GM08714 (cell line): ENCODE results near the gene TMC1.
"Not testable (repeated sequence)": the region's sequence is repeated elsewhere in the genome, so short reads cannot be mapped to it uniquely, and the experiment has no call there.

Source experiments
- H3K4me3 ChIP-seq: fragments of 200-500 bp; sonication (Bioruptor generic); 2 replicates; pipeline ENCODE4 v1.5.1; 2014; ENCODE audit warnings: mild to moderate bottlenecking, low read length, inconsistent platforms
- ZNF274 ChIP-seq: IDR thresholded peaks from 2 replicates; pipeline ENCODE4 v1.6.1; 2012; ENCODE audit warnings: mild to moderate bottlenecking, low read depth, low read length

TMC1 gene

DNA sequence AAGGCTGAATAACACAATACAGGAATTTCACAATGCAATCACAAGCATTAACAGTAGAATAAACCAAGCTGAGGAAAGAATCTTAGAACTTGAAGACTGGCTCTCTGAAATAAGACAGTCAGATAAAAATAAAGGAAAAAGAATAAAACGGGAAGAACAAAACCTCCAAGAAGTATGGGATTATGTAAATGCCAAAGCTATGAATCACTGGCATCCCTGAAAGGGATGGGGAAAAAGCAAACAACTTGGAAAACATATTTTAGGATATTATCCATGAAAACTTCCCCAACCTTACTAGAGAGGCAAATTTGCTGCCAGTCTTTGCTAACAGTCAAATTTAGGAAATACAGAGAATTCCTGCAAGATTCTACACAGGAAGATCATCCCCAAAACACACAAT lies 273.5 kb downstream of the TMC1 start:
- no peak overlapping the region for H3K4me3 ChIP-seq
- no peak for TF ChIP-seq ZNF274

DNA sequence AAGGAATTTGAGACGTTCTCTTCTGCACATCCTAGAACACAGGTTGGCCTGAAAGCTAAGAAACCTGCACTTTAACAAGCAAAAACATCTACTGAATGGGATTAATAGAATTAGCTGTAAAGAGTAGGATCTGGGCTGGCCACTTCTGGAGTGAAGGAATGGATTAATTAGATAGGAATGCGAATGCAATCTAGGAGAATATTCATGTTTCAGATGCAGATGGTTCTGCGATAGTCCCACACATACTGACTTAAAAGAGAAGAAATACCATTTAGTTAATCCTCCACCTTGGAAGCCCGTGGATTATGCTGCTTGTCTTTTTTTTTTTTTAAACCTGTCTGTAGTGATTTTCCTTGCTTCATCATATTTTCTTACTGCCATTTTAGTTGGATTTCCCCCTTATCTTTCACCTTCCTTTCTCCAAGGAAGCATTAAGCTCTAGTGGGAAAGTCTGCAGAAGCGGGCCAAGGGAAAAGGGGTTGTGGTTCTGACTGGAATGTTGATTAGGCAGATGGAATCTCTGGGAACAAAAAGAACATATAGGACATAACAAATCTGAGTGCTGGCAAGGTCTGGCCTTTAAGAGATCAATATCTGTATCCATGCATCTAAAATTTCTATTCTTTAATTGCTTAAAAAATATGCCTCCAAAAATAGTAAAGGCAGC lies 279.1 kb downstream of the TMC1 start:
- no peak for TF ChIP-seq ZNF274
- H3K4me3 ChIP-seq, result no peak overlapping the region

DNA sequence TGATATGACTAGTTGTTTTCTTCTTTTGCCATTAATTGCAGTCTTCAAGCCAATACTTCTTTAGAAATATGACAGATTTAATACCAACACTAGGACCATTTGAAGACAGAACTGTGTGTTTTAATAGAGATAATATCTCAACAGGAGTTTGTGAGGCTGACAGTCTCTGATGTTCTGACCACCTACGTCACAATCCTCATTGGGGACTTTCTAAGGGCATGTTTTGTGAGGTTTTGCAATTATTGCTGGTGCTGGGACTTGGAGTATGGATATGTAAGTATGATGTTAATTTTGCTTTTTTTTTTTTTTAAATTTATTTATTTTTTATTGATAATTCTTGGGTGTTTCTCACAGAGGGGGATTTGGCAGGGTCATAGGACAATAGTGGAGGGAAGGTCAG lies 283.8 kb downstream of the TMC1 start:
- no peak for TF ChIP-seq ZNF274
- H3K4me3 ChIP-seq, result no peak overlapping the region

DNA sequence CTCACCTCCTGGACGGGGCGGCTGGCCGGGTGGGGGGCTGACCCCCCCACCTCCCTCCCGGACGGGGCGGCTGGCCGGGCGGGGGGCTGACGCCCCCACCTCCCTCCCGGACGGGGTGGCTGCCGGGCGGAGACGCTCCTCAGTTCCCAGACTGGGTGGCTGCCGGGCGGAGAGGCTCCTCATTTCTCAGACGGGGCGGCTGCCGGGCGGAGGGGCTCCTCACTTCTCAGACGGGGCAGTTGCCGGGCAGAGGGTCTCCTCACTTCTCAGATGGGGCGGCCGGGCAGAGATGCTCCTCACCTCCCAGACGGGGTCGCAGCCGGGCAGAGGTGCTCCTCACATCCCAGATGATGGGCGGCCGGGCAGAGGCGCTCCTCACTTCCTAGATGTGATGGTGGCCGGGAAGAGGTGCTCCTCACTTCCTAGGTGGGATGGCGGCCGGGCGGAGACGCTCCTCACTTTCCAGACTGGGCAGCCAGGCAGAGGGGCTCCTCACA lies 285.0 kb downstream of the TMC1 start:
- not testable (repeated sequence) for H3K4me3 ChIP-seq

DNA sequence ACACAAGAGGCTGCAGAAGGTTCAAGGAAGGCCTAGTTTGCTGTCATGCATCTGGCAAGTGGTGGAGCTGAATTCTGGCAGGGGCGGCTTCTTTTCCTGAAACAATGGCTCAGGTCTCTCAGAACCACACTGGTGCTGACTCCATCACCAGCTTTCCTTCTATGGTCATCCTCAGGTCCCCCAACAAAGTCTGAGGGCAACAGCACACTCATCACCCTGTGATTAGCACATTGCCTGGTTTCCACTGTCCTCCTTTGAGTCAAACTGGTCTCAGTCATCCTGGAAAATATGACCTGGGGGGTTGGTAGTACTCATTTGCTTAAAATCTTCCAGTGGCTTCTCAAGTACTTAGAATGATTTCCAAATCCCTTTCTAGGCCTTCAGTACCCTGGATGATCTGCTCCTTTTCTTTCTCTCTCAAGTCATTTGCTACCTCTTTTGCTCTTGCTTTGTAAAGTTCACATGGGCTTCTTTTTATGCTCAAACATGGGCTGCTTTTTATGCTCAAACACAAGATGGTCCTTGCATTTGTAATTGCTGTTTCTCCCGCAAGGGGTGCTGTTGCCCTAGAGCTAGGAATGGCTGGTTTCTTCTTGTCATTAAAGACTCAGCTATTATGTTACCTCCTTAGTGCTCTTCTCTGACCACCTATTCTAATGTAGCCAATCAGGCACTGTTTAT lies 286.5 kb downstream of the TMC1 start:
- H3K4me3 ChIP-seq, result no peak overlapping the region
- TF ChIP-seq ZNF274, result no peak

DNA sequence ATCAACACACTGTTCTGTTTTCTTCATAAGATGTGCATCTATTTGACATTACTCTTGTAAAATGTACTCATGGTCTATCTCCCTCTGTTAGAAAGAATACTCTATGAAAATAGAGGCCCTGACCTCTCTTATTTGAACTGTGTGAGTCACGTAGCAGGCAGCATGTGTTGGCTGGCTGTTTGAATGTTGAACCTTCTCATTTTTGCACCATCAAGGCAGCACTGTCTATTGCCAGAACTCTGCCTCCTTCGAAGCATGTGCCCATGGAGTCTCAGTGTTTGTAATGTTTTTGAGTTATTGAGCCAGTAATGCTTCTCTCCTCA lies 287.0 kb downstream of the TMC1 start:
- no peak overlapping the region for H3K4me3 ChIP-seq
- TF ChIP-seq ZNF274, result no peak

DNA sequence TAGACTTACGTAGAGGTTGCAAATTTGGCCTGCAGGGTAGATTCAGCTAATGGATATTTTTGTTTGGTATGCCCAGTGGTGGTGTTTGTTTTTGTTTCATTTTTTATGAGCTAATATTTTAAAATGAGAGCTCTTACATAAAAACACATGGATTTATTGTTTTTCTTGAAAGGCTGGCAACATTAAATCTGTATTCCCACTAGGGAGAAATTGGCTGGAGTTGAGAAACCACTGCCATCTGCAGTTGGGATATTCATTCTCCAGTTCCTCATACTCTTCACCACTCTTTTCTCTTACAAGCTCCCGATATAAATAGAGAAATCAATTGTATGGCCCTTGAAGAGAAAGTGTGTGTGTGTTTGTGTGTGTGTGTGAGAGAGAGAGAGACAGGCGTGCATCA lies 288.2 kb downstream of the TMC1 start:
- TF ChIP-seq ZNF274, result no peak
- H3K4me3 ChIP-seq, result no peak overlapping the region

DNA sequence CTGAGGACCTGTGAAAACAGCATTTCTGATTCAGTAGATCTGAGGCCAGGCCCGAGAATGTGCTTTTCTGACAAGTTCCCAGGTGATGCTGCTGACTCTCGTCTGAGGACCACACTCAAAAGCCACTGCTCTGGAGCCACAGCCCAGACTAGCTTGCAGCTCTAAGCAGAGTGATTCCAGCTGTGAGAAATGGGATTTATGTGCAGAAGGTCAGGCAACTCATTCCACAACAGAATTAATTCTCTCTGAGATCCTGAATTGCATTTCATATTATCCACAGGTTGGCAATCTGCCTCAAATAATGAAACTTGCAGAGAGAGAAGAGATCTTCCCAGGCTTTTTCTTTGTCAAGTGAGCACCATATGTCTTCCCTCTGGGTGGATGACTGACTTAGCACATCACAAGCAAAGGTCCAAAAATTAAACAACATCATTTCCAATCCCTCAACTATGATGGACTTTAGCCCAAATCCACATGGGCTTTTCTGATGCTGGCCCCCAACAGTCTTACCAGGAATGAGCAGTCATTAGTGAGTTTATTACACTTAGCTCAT lies 291.2 kb downstream of the TMC1 start:
- no peak overlapping the region for H3K4me3 ChIP-seq
- TF ChIP-seq ZNF274, result no peak

DNA sequence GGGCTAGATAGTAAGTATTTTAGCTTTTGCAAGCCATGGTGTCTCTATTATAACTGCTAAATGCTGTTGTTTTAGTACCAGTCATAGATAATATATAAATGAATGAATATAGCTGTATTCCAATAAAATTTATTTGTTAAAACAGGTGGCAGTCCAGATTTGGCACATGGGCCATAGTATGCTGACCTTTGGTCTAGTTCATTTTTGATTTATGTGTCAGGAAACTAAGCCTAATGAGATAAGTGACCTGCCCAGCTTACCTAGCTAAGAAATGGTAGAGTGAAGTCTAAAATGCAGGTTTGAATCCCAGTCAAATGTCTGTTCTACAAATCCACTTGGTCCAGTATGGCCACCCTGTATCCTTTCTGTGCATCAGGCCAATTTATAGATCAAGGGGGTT lies 292.1 kb downstream of the TMC1 start:
- TF ChIP-seq ZNF274, result no peak
- H3K4me3 ChIP-seq, result no peak overlapping the region

DNA sequence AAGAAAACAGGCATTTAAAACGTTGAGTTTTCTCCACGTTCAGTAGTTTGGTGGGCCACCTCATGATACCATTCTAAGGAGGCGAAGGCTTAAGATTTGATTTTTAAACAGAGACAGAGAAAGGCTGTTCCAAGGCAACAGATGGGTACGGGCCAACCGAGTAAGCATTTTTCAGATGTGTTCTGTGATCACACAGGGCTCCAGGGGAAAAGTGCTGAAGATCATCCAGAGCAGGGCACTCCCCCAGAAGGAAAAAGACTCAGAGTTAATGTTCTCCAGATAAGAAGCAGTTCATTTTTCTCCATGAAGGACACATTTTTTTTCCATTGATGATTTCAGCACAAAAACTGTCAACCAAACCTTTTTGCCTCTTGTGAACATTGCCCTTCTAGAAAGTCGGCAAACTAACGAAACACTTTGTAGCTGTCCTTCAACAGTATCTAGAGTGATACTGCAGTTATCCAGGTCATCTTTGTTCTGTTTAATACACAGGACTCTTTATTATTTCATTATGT lies 292.7 kb downstream of the TMC1 start:
- no peak overlapping the region for H3K4me3 ChIP-seq
- no peak for TF ChIP-seq ZNF274

DNA sequence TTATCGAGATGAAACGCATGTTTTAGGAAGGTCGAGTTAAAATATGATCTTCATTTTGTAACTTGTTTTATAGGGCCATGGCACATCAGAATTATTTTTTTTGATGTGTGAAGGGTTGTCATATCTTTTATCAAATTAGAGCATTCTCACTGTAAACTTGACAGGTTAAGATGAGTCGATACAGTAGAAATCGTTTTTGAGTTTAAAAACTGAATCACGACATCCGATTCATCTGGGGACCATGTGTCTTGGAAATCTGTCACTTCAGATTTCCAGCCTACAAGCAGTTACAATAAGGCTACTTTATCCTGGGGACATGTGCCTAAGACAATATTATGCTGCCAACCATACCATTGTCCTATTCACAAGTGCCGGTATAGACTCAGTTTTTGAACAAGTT lies 295.3 kb downstream of the TMC1 start:
- H3K4me3 ChIP-seq, result no peak overlapping the region
- TF ChIP-seq ZNF274, result no peak

DNA sequence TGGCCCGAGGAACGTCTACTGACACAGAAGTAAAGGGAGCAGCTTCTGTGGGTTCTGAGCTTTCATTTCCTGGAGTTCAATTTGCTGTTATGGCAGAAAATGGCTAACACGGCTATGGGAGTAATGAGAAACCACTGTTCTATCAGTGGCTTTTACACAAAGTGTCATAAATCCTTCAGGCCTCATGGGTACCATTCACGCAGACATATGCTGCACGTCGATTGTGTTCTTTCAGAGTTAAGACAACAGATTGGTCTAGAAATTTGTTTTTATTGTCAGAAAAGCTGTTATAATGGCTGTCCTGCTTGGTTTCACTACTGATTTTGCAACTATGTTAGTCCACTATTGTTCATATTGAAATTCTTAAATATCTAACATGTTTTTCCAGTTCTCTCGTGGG lies 296.0 kb downstream of the TMC1 start:
- TF ChIP-seq ZNF274, result no peak

DNA sequence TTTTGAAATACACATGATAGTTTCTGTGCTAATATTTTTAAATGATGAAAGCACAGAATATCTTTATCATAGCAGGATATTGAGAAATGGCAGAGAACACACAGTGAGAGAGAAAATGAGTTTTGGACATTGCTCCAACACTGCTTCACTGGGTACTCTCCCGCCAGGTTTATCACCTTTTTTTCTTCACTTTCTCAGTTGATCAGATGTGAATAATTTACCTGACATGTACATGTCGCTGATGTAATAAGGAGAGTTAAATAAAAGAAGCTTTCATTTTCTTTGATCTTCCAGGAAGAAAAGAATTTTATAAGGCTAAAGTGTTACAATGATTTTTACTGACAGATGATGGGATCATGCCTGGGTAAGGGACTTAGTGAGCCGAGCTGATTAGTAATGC lies 297.0 kb downstream of the TMC1 start:
- no peak for TF ChIP-seq ZNF274
- no peak overlapping the region for H3K4me3 ChIP-seq

More for the DNA sequence above, 296.0 kb downstream of the TMC1 start:
- H3K4me3 ChIP-seq, result no peak overlapping the region

DNA sequence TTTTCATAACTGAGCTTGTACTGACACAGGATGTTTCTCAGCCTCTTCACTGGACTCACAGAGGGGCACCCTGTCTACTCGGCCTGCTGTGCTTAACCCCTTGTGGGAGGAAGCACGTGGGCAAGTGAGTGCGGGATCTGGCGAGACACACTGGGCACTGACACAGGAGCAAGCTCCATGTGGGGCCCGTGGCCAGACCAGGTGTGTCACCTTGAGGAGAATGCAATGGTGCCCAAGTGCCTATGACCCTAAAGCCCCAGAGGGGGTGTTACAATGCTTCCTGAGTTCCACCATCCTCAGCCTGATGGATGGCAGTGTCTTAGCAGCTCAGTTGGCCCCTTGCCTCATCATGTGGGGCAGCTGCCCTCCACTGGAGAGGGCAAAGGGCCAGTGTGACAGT lies 302.6 kb downstream of the TMC1 start:
- TF ChIP-seq ZNF274, result no peak
- H3K4me3 ChIP-seq, result no peak overlapping the region
